K562 (cell line): ENCODE data around the gene SH3BP5. TPM values are rescaled to one million over a fixed set of nuclear protein-coding genes. Genes with fewer than 3 reads are reported as not detected.
A peak's percentile ranks its signal among the peaks of the same experiment; 100 is the strongest.

Experiments used
- CBFA2T2 ChIP-seq: fragments of 450-650 bp; conservative IDR thresholded peaks from 2 replicates; pipeline ENCODE4 v1.6.1; 2017; ENCODE audit warnings: mild to moderate bottlenecking
- DNMT1 ChIP-seq: fragments of 450-650 bp; IDR thresholded peaks from 2 replicates; pipeline ENCODE4 v1.6.1; 2016; ENCODE audit warnings: antibody characterized with exemption, mild to moderate bottlenecking
- HIVEP1 ChIP-seq: fragments of 250-450 bp; sonication (Bioruptor Pico); IDR thresholded peaks from 2 replicates; pipeline ENCODE4 v1.4.0; 2020; ENCODE audit warnings: mild to moderate bottlenecking
- NCOA2 ChIP-seq, 2 experiments: fragments of 450-650 bp; IDR thresholded peaks; 2 replicates each; pipeline ENCODE4 v1.6.1; 2018; ENCODE audit warnings: mild to moderate bottlenecking in 2 of 2, moderate library complexity in 1 of 2; ENCODE audit not compliant: partially characterized antibody in 2 of 2
- NFE2L1 ChIP-seq: fragments of 450-650 bp; IDR thresholded peaks from 2 replicates; pipeline ENCODE4 v1.6.1; 2016; ENCODE audit warnings: missing genetic modification characterization, low read depth, mild to moderate bottlenecking, missing compliant biosample characterization, moderate library complexity, borderline replicate concordance
- RBM34 ChIP-seq: fragments of 200-400 bp; formaldehyde crosslinking; IDR thresholded peaks from 2 replicates; pipeline ENCODE4 v1.6.1; 2018; ENCODE audit warnings: low read length, borderline replicate concordance; ENCODE audit not compliant: insufficient read depth
- TARDBP ChIP-seq: fragments of 450-650 bp; IDR thresholded peaks from 2 replicates; pipeline ENCODE4 v1.6.1; 2016
- ZBTB2 ChIP-seq: fragments of 450-650 bp; IDR thresholded peaks from 2 replicates; pipeline ENCODE4 v1.6.1; 2016; ENCODE audit warnings: antibody characterized with exemption
- ZBTB9 ChIP-seq: fragments of 450-650 bp; formaldehyde crosslinking; IDR thresholded peaks from 2 replicates; pipeline ENCODE4 v1.4.0; 2020; ENCODE audit warnings: mild to moderate bottlenecking, moderate library complexity
- polyA plus RNA-seq, 8 experiments: library from polyadenylated mRNA; depleted of rRNA in 4 of 8; stranded (reverse) in 5 of 8; unstranded in 3 of 8; fragments of >200 nt; fragmentation: Nextera tagmentation in 2 of 8; fragmentation: Illumina TruSeq in 1 of 8; extraction: Ambion mirVana in 2 of 8; extraction: Trizol in 1 of 8; gene quantifications; 2 replicates each; pipeline versions ENCODE4 v1.2.1 to v1.2.3, GENCODE V29; 2011 to 2014; ENCODE audit warnings: inconsistent platforms in 1 of 8, missing spikeins in 1 of 8
- total RNA-seq, 7 experiments: library from RNA; depleted of rRNA in 6 of 7; stranded (reverse); fragments of >200 nt in 6 of 7; fragmentation: Illumina TruSeq in 2 of 7; extraction: Trizol in 2 of 7; gene quantifications; 2 replicates each; pipeline versions ENCODE4 v1.2.1 to v1.2.3, GENCODE V29; 2011 to 2021; ENCODE audit warnings: low replicate concordance in 1 of 7
- TF ChIP-seq, protein P1 (sequence below): sonication (generic); formaldehyde crosslinking; IDR thresholded peaks from 2 replicates; pipeline ENCODE4 v1.8.0; 2022; ENCODE audit warnings: mild to moderate bottlenecking, missing genetic modification reagents

SH3BP5 gene
- total and polyA plus RNA-seq, 9 of the 15 experiments (the other 6 are each of a cell fraction or from before 2014, with no cell fraction given), result 2.9 to 29.0 (median 14.9) TPM

- TF ChIP-seq, protein P1, sequence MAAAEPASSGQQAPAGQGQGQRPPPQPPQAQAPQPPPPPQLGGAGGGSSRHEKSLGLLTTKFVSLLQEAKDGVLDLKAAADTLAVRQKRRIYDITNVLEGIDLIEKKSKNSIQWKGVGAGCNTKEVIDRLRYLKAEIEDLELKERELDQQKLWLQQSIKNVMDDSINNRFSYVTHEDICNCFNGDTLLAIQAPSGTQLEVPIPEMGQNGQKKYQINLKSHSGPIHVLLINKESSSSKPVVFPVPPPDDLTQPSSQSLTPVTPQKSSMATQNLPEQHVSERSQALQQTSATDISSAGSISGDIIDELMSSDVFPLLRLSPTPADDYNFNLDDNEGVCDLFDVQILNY (CRISPR knock-in tag), result no peak
- TF ChIP-seq RBM34 (0 out of 2 replicates have a peak, but pooled peaks have one; percentile 18), TARDBP (peak; percentile 88), NFE2L1 (tag) (no peak), ZBTB9 (CRISPR knock-in tag) (peak; percentile 89; the same call in 1 of the 2 replicates), HIVEP1 (CRISPR knock-in tag) (no peak), ZBTB2 (peak; percentile 67; the same call in 1 of the 2 replicates), NCOA2 (IDR thresholded peaks at IDR 0.05; ENCODE audit: partially characterized antibody in 2 of 2) (no peak), CBFA2T2 (peak; percentile 55), DNMT1 (no peak)
Measured at GRCh38 chr3:15205934-15206661, 126.3 kb downstream of the SH3BP5 start, which contains the start of gene CAPN7 (continued).
